Common myeloid progenitor, CD34-positive (primary cell): Measurements from ENCODE around the gene CTSW.
"Not testable (repeated sequence)": the region's sequence is repeated elsewhere in the genome, so short reads cannot be mapped to it uniquely, and the experiment has no call there.

ENCODE experiments used
- CTCF ChIA-PET: fragments of 350-600 bp; sonication (Branson Sonifier 250); formaldehyde crosslinking; loops from one replicate; lab custom pipeline; 2021; ENCODE audit warnings: antibody characterized with exemption; lab: Charles Lee
- POLR2A ChIA-PET: fragments of 350-600 bp; sonication (Branson Sonifier 250); formaldehyde crosslinking; loops from one replicate; lab custom pipeline; 2021; ENCODE audit warnings: antibody characterized with exemption; lab: Charles Lee
- DNase-seq, 3 donors: peaks; one replicate each; pipeline versions ENCODE4 v3.0.0 to v3.0.0-alpha.2; 2013
- H3K27ac ChIP-seq, 2 experiments: 1 replicate in 1 of 2; 2 replicates in 1 of 2; pipeline ENCODE4 v1.7.0; 2013; ENCODE audit warnings: inconsistent platforms in 2 of 2, low read length in 2 of 2, mild to moderate bottlenecking in 2 of 2, low read depth in 1 of 2, moderate library complexity in 1 of 2; ENCODE audit not compliant: severe bottlenecking in 2 of 2, insufficient read depth in 1 of 2, poor library complexity in 1 of 2
- H3K27me3 ChIP-seq, 5 experiments: replicated peaks in 2 of 5; 1 replicate in 3 of 5; 2 replicates in 2 of 5; pipeline versions ENCODE4 v1.6.1 to v1.7.0; 2013; ENCODE audit warnings: low read length in 4 of 5, mild to moderate bottlenecking in 2 of 5, moderate library complexity in 2 of 5, inconsistent platforms in 1 of 5; ENCODE audit not compliant: insufficient read depth in 5 of 5, control insufficient read depth in 4 of 5
- H3K36me3 ChIP-seq, 4 experiments: 1 replicate in 2 of 4; 2 replicates in 2 of 4; pipeline versions ENCODE4 v1.6.1 to v1.7.0; 2013; ENCODE audit warnings: low read length in 3 of 4, control low read depth in 1 of 4, mild to moderate bottlenecking in 1 of 4; ENCODE audit not compliant: control insufficient read depth in 4 of 4, insufficient read depth in 4 of 4
- H3K4me1 ChIP-seq, 4 experiments: 1 replicate in 3 of 4; 2 replicates in 1 of 4; pipeline versions ENCODE4 v1.6.1 to v1.7.1; 2013; ENCODE audit warnings: low read length in 3 of 4, mild to moderate bottlenecking in 3 of 4, control low read depth in 1 of 4, inconsistent platforms in 1 of 4, moderate library complexity in 1 of 4; ENCODE audit not compliant: control insufficient read depth in 4 of 4, insufficient read depth in 4 of 4; ENCODE audit errors: control extremely low read depth in 1 of 4
- H3K4me3 ChIP-seq, 7 experiments: 1 replicate in 4 of 7; 2 replicates in 3 of 7; pipeline versions ENCODE4 v1.5.1 to v1.7.0; 2013; ENCODE audit warnings: mild to moderate bottlenecking in 7 of 7, low read length in 6 of 7, moderate library complexity in 6 of 7, inconsistent platforms in 2 of 7, low read depth in 2 of 7, control low read depth in 1 of 7; ENCODE audit not compliant: insufficient read depth in 4 of 7, control insufficient read depth in 1 of 7; ENCODE audit errors: extremely low read depth in 1 of 7
- H3K9me3 ChIP-seq, 5 experiments: 1 replicate in 4 of 5; 2 replicates in 1 of 5; pipeline versions ENCODE4 v1.6.1 to v1.7.1; 2013; ENCODE audit warnings: low read length in 4 of 5, mild to moderate bottlenecking in 2 of 5, inconsistent platforms in 1 of 5, low read depth in 1 of 5, moderate library complexity in 1 of 5; ENCODE audit not compliant: control insufficient read depth in 4 of 5, insufficient read depth in 2 of 5; ENCODE audit errors: control extremely low read depth in 1 of 5
- WGBS: methylation state at CpG from one replicate; pipeline ENCODE4 v1.1.5; 2013; ENCODE audit not compliant: insufficient coverage; 5-methylcytosine and 5-hydroxymethylcytosine counted together

Gene CTSW

GRCh38 chr11:65887723-65888162 lies 8.1 kb downstream of the CTSW start:
- no peaks in the 10 kb centered on the region for H3K27me3 ChIP-seq
- H3K27ac ChIP-seq: peak overlapping the region in 1 of 2 experiments; percentile 87
- ChIA-PET POLR2A (interaction anchor here (1.1 to 5.4 kb wide), 3 partner anchors 28 to 272 kb away, joined by 3 to 33 read pairs (median 5); partner anchors contain the start of genes CFL1, MUS81 and PCNX3), CTCF (interaction anchor here (0.9 to 11.9 kb wide), 17 partner anchors 8 to 181 kb away, joined by 3 to 168 read pairs (median 19); partner anchors contain the start of genes AP5B1, C11orf68, CFL1 and CTSW)
- WGBS: 11% methylated on average over 11 of the region's 23 CpGs
- H3K4me1 ChIP-seq: peaks cover 8 to 61% (median 55%) of the 10 kb centered on the region in 4 experiments
- peak overlapping the region; percentile 55 to 97 (median 88) for H3K4me3 ChIP-seq
- H3K9me3 ChIP-seq: no peaks in the 10 kb centered on the region
- peaks cover 5 to 47% (median 41%) of the 10 kb centered on the region in 4 experiments for H3K36me3 ChIP-seq
- no peak for DNase-seq

- Histone ChIP-seq H3K36me3 (peaks cover 5 to 45% (median 38%) of the 10 kb centered on the region in 4 experiments), H3K4me3 (peak within 1 kb of the TSS; percentile 55 to 97 (median 88)), H3K9me3 (no peaks in the 10 kb centered on the region), H3K4me1 (peaks cover 8 to 66% (median 60%) of the 10 kb centered on the region in 4 experiments), H3K27ac (peak within 1 kb of the TSS; percentile 40 to 87), H3K27me3 (no peaks in the 10 kb centered on the region)
- ChIA-PET CTCF (interaction anchor here (0.9 to 11.9 kb wide), 21 partner anchors 8 to 247 kb away, joined by 3 to 168 read pairs (median 7); partner anchors contain the start of genes AP5B1, C11orf68, CFL1 and CTSW), POLR2A (interaction anchor here (0.6 to 5.4 kb wide), 7 partner anchors 12 to 1692 kb away, joined by 3 to 33 read pairs (median 3); partner anchors contain the start of genes CFL1, FOSL1, KAT5 and MUS81)
- WGBS: 0% methylated on average over 38 of the region's 57 CpGs
- peak; percentile 96 to 98 (median 97) for DNase-seq
Observed at GRCh38 chr11:65888163-65888814, 8.7 kb downstream of the CTSW start, which contains the start of gene FIBP. FIBP (minus strand) TSS chr11:65888471; CDS start chr11:65888418, 53 bp downstream.

GRCh38 chr11:65890324-65891218 lies 10.9 kb downstream of the CTSW start, which contains the start of gene CCDC85B:
CCDC85B (plus strand) TSS chr11:65890673; CDS start chr11:65890784, 111 bp downstream.
- H3K27ac ChIP-seq: peak within 1 kb of the TSS; percentile 46 to 87
- POLR2A ChIA-PET: interaction anchor here (0.5 to 5.4 kb wide), 15 partner anchors 10 to 179 kb away, joined by 3 to 33 read pairs (median 3); partner anchors contain the start of genes BANF1, CFL1, CST6 and CTSW
- 0% methylated on average over 85 of the region's 94 CpGs for WGBS
- CTCF ChIA-PET: interaction anchor here (0.6 to 11.9 kb wide), 28 partner anchors 8 to 248 kb away, joined by 3 to 168 read pairs (median 7); partner anchors contain the start of genes AP5B1, C11orf68, CFL1 and CTSW
- H3K4me1 ChIP-seq: peaks cover 11 to 78% (median 70%) of the 10 kb centered on the region in 4 experiments
- peaks cover 3 to 26% (median 17%) of the 10 kb centered on the region in 4 experiments for H3K36me3 ChIP-seq
- peak; percentile 93 to 97 (median 97) for DNase-seq
- no peaks in the 10 kb centered on the region for H3K27me3 ChIP-seq
- peak within 1 kb of the TSS; percentile 59 to 97 (median 87) for H3K4me3 ChIP-seq
- no peaks in the 10 kb centered on the region for H3K9me3 ChIP-seq

- no peaks in the 10 kb centered on the region for H3K9me3 ChIP-seq
- peaks cover 0 to 16% (median 12%) of the 10 kb centered on the region in 4 experiments for H3K36me3 ChIP-seq
- H3K27ac ChIP-seq: peak overlapping the region; percentile 46 to 68
- H3K4me3 ChIP-seq: peak overlapping the region; percentile 59 to 97 (median 76)
- ChIA-PET POLR2A (interaction anchor here (0.6 to 5.4 kb wide), 16 partner anchors 9 to 277 kb away, joined by 3 to 33 read pairs (median 4); partner anchors contain the start of genes BANF1, CFL1, CST6 and CTSW), CTCF (interaction anchor here (0.6 to 11.9 kb wide), 23 partner anchors 11 to 244 kb away, joined by 3 to 168 read pairs (median 7); partner anchors contain the start of genes AP5B1, C11orf68, CFL1 and CTSW)
- peaks cover 11 to 78% (median 70%) of the 10 kb centered on the region in 4 experiments for H3K4me1 ChIP-seq
- DNase-seq: peak in 2 of 3 donors; percentile 47 to 56
- H3K27me3 ChIP-seq: no peaks in the 10 kb centered on the region
- WGBS: under 1% methylated on average over 49 of the region's 57 CpGs
Observed at GRCh38 chr11:65891219-65892136, 11.8 kb downstream of the CTSW start.

- peak overlapping the region in 1 of 2 experiments; percentile 68 for H3K27ac ChIP-seq
- H3K4me3 ChIP-seq: peak overlapping the region in 6 of 7 experiments; percentile 62 to 97 (median 78)
- WGBS: 91% methylated on average over 3 of the region's 5 CpGs
- H3K27me3 ChIP-seq, H3K9me3 ChIP-seq, DNase-seq: not testable (repeated sequence)
- ChIA-PET CTCF (interaction anchor here (0.9 to 4.3 kb wide), 6 partner anchors 10 to 92 kb away, joined by 3 to 40 read pairs (median 5); partner anchors contain the start of gene FOSL1), POLR2A (interaction anchor here (0.9 to 3.6 kb wide), 8 partner anchors 9 to 278 kb away, joined by 3 to 33 read pairs (median 4); partner anchors contain the start of gene FOSL1)
- peaks cover 0 to 16% (median 6%) of the 10 kb centered on the region in 4 experiments for H3K36me3 ChIP-seq
- peaks cover 11 to 75% (median 68%) of the 10 kb centered on the region in 4 experiments for H3K4me1 ChIP-seq
Observed at GRCh38 chr11:65892137-65892540, 12.5 kb downstream of the CTSW start.
